T47D (cell line): Measurements from ENCODE around the gene SH2B3.
A peak's percentile ranks its signal among the peaks of the same experiment; 100 is the strongest.
"Not testable (repeated sequence)": the region's sequence is repeated elsewhere in the genome, so short reads cannot be mapped to it uniquely, and the experiment has no call there.

ENCODE experiments used
- DNase-seq, 2 experiments: peaks; one replicate each; pipeline versions ENCODE4 v3.0.0 to v3.0.0-alpha.2; 2011 to 2012; ENCODE audit warnings: low read depth in 1 of 2, low spot score in 1 of 2
- JUND ChIP-seq: IDR thresholded peaks from 2 replicates; pipeline ENCODE4 v1.6.1; 2012; ENCODE audit warnings: low read depth
- in situ Hi-C: cut with HindIII; loops from 2 replicates; pipeline ENCODE4 v1.10.0; 2016; ENCODE audit warnings: low sequenced_read_pairs, low pct_unique_long_range_greater_than_20kb

The SH2B3 gene

GRCh38 chr12:111368291-111368787, 37.4 kb upstream of the SH2B3 start:
- in situ Hi-C loops: no loop called here
- peak in 1 of 2 experiments; percentile 39 for DNase-seq
- TF ChIP-seq JUND: no peak

- in situ Hi-C loops: no loop called here
- TF ChIP-seq JUND: no peak
- DNase-seq: peak; percentile 96 to 97
Measured at GRCh38 chr12:111368788-111369495, 36.8 kb upstream of the SH2B3 start, which contains the start of gene PHETA1. Gene PHETA1, minus strand, starts transcription at chr12:111369095. Its CDS starts 5,668 bp downstream, at chr12:111363427.

- DNase-seq: peak in 1 of 2 experiments; percentile 76
- in situ Hi-C loops: no loop called here
- no peak for TF ChIP-seq JUND
Measured at GRCh38 chr12:111369496-111370220, 36.1 kb upstream of the SH2B3 start.

- in situ Hi-C loops: not testable (repeated sequence)
Measured at GRCh38 chr12:111373231-111373630, 32.5 kb upstream of the SH2B3 start.

GRCh38 chr12:111377440-111377839, 28.3 kb upstream of the SH2B3 start:
- TF ChIP-seq JUND: no peak
- DNase-seq: no peak
- in situ Hi-C loops: no loop called here

More at GRCh38 chr12:111373231-111373630, 32.5 kb upstream of the SH2B3 start:
- not testable (repeated sequence) for DNase-seq

- no peak for TF ChIP-seq JUND
- DNase-seq: no peak
- in situ Hi-C loops: no loop called here
Measured at GRCh38 chr12:111379942-111380554, 25.7 kb upstream of the SH2B3 start.

GRCh38 chr12:111384596-111384995, 21.1 kb upstream of the SH2B3 start:
- no peak for TF ChIP-seq JUND
- DNase-seq: peak in 1 of 2 experiments; percentile 71
- in situ Hi-C loops: no loop called here

GRCh38 chr12:111386885-111387284, 18.8 kb upstream of the SH2B3 start:
- DNase-seq: no peak
- TF ChIP-seq JUND: no peak
- in situ Hi-C loops: no loop called here

GRCh38 chr12:111387747-111388323, 17.9 kb upstream of the SH2B3 start:
- in situ Hi-C loops: no loop called here
- no peak for DNase-seq
- TF ChIP-seq JUND: no peak

- no peak for DNase-seq
- TF ChIP-seq JUND: no peak
- in situ Hi-C loops: no loop called here
Measured at GRCh38 chr12:111389635-111390034, 16.1 kb upstream of the SH2B3 start.

- no peak for DNase-seq
- in situ Hi-C loops: no loop called here
- no peak for TF ChIP-seq JUND
Measured at GRCh38 chr12:111390910-111391309, 14.8 kb upstream of the SH2B3 start.

- in situ Hi-C loops: no loop called here
- TF ChIP-seq JUND: no peak
- DNase-seq: no peak
Measured at GRCh38 chr12:111393700-111394300, 11.9 kb upstream of the SH2B3 start.
